Measurements from ENCODE around the gene TMEM163.
"Not testable (repeated sequence)": the region's sequence is repeated elsewhere in the genome, so short reads cannot be mapped to it uniquely, and the experiment has no call there.

The TMEM163 gene

DNA sequence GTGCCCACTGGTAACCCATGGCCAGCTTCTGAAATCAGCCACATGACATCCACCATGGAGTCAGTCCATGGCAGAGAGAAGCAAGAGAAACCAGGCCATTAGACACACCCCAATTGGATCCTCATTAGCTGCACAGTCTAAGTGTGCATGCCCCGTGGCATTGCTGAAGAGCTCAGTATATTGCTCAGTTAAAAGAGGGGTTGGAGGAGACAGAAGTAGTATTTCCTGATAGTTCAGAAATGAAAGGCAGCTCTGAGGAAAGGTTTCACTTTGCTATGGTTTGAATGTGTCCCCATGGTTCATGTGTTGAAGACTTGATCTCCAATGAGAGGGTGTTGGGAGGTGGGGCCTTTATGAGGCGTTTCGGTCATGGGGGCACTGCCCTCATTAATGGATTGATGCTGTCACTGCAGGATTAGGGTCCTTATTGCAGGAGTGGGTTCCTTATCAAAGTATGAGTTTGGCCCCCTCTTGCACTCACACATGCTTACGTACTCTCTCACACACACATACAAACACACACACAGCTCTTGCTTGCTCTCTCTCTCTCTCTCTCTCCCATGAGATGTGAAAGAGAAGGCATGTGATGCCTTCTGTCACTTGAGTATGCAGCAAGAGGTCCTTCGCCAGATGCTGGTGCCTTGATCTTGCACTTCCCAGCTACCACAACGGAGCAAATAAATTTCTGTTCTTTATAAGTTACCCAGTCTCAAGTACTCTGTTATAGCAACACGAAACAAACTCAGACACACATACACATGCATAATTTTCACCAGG is 58.0 kb downstream of the TMEM163 start:
- DNase-seq: no peak

DNA sequence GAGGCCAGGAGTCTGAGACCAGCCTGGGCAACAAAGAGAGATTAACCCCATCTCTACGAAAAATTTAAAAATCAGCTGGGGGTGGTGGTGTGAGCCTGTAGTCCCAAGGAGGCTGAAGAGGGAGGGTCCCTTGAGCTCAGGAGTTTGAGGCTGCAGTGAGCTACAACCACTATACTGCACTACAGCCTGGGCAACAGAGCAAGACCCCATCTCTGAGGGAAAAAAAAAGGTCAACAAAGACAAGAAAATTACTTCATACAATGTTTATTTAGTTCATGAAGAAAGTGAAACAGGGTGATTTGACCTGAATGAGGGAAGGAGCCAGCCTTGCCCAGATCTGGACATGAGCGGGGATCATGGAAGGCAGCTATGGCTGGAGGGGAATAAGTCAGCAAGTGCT is 59.1 kb downstream of the TMEM163 start:
- no peak for DNase-seq

DNA sequence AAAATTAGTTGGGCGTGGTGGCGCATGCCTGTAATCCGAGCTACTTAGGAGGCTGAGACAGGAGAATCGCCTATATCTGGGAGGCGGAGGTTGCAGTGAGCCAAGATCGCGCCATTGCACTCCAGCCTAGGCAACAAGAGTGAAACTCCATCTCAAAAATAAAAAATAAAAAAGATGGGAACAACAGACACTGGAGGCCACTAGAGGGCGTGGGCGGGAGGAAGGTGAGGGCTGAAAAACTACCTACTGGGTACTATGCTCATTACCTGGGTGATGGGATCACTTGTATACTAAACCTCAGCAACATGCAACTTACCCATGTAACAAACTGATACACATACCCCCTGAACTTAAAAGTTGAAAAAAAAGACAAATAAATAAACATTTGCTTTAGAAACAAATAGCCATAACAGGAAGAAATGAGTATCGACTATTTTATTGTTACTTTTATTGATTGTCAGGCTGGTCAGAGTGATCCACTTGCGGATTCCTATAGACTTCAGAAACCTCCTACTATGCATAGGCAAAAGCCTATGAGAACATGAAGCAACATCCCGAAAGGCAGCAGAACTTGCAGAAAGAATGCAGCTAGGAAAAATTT is 61.0 kb downstream of the TMEM163 start:
- no peak for DNase-seq

DNA sequence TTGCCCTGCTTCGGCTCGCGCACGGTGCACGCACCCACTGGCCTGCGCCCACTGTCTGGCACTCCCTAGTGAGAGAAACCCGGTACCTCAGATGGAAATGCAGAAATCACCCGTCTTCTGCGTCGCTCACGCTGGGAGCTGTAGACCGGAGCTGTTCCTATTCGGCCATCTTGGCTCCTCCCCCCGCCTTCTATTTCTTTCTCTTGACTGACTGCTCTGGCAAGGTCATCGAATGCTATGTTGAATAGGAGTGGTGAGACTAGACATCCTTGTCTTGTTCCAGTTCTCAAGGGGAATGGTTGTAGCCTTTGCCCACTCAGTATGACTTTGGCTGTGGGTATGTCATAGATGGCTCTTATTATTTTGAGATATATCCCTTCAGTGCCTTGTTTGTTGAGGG is 62.4 kb downstream of the TMEM163 start:
- not testable (repeated sequence) for DNase-seq

DNA sequence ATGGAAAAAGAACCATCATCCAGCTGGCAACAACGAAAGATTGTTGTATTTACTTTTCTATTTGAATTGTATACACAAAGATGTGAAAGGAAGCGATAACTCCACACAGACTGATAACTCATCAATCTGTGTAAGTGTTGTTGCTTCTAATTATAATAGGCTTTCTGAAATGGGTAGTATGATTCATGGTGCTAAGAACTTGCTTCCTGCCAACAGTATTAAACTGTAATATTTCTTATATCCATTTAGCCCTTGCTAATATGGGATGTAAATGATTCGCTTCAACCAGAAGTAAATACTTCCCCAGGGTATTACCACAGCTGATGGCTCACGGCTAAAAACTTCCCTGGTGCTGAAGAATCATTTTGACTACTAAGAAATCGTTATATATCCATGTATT is 70.2 kb downstream of the TMEM163 start:
- no peak for DNase-seq

DNA sequence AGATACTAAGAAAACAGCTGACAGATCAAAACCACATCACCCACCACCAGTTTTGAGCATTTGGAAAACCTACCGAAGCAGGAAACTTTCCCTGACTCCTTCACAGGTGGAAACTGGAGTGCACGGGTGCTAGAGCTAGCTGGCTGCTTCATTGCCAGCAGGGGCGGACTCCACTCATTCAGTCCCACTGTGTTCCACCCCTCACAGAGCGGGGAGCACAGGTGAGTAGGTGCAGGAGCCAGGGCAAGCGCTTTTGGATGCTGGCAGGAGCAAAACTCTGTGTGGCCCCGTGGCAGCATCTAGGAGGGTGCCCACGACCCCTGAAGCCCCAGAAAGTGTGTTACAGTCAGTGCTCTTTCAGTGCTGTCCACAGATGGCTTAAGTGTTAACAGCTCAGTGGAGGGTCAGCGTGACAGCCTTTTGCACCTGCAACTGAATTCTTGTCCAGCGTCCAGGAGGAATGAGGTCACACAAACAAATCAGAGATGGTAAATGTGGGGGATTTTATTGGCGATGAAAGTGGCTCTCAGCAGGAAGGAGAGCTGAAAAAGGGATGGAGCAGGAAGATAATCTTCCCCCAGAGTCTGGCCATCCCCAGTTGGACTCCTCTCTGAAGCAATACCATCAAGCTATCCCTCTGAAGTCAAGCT is 71.1 kb downstream of the TMEM163 start:
- no peak for DNase-seq

DNA sequence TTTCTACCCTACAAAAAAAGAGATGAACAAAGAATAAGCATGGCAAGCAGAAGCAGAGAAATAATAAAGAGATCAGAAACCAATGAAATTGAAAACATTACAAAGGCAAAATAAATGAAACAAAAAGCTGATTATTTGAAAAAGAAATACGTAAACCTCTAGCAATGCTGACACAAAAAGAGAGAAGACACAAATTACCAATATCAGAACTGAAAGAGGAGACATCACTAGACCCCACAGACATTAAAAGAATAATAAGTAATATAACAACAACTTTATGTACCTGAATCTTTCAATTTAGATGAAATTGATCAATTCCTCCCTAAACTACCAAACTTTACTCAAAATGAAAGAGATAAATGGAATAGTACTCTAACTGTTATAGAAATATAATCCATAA is 75.9 kb downstream of the TMEM163 start:
- no peak for DNase-seq

DNA sequence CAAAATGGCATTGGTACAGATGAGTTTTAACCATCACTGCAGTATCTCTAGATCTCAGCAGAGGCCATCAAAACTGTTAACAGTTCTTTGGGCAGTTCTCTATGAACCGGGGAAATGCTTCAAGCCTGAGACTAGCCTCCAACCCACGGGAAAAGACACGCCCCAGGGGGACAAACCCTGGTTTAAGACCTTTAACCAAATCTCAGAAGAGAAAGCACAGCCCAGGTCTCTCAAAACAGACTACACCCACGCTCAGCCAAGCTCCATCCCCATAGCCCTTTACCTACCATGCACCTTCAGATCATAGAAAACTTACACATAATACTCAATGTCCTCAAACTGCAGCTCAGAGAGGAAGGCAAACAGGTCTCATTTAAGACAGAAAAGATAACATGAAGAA is 78.3 kb downstream of the TMEM163 start:
- no peak for DNase-seq

DNA sequence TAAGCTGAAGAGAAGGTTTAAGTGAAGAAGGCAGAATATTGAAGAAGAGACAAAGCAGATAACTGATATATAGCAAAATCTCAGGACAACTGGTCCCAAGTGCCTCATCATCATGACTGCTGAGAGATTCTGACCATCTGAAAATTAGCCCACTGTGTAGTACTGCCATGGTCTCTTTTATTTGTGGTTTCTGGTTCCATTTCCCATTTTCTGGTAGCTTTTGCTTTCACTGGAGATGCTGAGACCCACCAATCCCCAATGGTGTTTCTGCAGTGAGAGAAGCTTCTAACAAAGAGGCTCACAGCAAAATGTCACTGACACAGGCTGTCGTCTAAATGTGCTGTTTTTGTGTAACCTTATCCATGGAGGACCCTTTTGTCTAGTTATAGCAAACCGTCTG is 79.5 kb downstream of the TMEM163 start:
- no peak for DNase-seq

DNA sequence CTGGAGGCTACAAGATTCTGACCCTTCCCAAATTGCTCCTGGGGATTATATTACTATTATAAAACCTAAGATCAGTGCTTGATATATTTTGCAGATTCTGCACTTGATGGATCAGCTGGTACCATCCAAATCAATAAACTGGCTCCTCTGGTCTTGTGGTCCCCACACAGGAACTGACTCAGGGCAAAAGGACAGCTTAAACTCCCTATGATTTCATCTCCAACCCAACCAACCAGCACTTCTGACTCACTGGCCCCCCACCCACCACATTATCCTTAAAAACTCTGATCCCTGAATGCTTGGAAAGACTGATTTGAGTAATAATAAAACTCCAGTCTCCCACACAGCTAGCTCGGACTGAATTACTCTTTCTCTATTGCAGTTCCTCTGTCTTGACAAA is 82.1 kb downstream of the TMEM163 start:
- no peak for DNase-seq

DNA sequence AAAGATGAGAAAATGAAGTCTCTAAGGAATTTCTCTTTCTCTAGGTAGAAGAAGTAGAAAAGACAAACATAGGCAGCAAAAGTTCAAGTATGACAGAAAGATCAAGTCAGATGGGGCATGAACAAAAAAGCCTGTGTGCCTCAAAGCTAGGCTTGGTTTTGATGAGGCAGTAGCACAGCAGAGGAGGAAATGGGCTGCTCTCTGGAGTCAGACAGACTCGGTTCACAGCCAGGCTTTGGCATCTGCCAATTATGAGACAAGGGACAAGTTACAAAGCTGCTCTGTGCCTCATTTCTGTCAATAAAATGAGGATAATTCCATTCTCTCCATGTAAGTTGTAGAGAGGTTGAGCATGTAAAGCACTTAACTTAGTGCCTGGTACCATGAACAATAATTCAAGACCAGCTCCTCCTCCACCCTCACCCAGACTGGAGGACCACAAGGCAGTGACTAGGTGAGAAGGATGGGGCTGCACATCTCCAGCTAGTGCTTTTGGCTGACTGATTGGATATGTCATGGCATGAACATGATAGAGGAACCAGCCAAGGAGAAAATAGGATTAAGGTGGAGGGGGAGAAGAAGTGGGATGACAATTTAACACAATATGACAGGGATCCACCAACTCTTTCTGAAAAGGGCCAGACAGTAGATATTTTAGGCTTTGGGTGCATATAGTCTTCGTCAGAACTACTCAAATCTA is 84.6 kb downstream of the TMEM163 start:
- no peak for DNase-seq

DNA sequence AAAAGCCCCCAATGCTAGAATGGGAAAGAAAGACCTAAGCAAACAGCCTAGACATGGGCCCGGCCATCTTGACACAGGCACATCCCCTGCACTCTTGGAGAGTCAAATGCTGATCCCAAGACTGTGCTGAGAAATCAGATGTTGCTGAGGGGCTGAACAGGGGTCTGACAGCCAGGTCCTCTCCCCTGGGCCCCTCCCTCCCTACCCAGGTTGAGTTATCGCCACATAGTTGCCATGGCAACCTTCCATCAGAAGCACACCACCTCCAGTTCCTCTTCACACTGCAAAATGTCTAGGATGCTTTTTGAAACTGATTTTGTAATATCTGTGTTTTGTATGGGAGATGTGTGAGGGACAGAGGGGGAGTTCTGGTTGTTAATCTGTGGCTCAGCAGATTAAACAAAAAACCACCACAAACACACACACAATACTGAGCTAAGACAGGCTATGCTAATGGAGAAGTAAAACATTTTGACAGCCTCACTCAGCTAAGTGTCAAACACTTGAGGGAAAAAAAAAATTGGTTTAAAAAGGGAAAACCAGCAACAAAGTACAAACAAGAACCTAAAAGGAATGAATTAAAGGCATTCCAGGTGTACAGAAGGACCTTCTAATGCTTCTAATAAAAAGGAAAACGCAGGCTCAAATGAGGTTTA is 88.2 kb downstream of the TMEM163 start:
- DNase-seq: no peak

DNA sequence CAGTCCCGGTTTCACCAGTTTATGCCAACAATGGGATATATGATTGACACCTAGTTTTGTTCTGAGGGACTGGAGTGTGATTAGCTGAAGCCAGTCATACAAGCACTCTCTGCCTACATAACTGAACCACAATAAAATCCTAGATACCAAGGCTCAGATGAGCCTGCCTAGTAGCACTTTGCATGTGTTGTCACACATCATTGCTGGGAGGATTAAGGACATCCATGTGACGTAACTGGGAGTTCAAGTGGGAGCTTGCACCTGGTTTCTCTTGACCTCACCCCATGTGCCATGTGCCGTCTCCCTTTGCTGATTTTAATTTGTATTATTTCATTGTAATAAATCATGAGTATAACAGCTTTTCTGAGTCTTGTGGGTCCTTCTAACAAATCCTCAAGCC is 90.3 kb downstream of the TMEM163 start:
- no peak for DNase-seq

DNA sequence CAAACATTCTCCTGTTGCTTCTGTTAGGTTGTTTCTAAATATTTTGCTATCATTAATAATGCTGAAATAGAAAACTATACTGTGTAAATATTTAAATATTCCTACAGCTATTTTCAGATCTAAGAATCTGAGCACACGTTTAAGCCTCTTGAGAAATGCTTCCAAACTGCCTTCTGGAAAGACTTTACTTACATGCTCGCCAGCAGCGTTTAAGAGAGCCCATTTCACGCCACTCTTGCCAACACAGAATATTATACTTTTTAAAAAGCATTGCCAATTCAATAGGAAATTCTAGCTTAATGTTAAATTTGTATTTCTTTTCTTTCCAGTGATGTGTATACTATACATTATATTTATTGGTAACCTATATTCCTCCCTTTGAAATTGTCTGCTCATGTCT is 92.0 kb downstream of the TMEM163 start:
- no peak for DNase-seq

DNA sequence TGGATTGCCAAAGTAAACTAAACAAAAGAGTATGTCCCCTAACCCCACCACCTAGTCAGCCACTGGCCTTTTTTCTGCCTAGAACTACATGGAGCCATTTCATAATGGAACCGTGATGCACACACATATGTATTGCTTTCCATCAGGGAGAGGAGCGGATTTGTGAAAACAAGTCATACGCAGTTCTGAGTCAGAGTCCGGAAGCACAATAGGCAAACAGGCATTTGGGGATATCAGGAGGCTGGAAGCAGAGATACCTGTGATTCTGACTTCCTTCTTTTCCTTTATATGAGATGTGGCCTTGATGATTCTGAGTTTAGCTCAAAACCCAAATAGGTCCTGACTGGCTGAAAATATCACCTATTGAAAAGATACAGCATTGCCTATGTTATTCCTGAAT is 93.5 kb downstream of the TMEM163 start:
- DNase-seq: no peak

DNA sequence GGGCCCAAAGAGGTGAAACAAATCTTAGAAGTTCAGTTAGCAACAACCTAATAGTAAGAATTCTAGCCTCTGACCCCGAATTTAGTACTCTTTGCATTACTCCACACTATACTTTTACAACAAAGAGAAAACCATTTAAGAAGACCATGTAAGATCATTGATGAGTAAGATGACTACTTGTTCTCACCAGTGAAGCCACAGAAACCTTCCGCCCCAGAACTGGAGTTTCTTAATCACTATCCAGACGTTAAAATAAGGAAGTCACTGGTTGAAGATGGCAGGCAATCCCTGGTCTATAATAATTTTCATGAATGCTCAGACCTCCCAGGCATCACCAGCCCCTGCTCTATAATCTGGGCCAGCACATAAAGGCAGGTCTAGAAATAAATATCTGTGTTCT is 95.0 kb downstream of the TMEM163 start:
- no peak for DNase-seq

DNA sequence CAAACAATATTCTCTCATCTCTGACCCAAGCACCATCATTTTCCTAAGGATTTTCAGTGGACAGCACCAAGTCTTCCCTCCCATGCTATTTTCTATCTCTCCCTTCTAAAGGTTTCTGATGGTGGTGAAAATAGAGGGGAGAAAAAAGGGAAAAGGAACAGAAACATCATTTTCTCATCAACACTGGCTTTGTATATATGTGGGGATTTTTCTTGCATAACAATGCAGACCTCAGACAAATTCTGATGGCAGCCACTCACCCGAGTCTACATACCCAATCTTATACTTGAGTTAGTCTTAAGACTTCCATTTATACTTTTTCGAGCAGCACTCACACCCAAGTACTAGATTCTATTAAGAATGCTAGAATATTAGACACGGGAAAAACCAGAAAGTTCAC is 95.8 kb downstream of the TMEM163 start:
- no peak for DNase-seq

DNA sequence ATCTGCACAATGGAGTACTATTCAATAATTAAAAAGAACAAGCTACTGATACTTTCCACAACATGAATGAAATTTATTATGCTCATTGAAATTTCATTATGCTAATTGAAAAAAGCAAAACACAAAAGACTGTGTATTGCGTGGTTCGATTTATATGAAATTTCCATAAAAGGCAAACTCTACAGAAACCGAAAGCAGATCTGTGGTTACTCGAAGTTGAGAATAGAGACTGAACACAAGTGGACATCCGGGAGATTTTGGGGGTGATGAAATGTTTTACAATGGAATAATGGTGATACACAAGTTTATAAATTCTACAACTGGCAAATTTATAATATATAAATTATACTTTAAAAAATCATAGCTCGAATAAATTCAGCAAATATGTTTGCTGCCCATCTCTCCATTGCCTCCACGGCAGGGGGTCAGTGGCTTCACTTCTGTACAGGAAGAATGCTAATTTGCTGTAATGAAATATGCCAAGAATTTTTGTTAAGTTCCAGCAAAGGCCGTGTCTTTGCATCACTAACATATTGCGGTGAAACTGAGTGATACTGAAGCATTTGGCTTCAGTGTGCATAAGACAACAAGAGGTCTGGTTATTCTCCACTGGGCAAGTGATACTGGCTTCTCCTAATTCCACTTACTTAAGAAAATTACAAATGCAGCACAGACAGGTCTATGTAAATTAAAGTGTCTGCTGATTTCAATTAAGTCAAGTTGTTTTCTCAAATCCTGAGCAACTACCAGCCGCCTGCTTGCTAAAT is 96.7 kb downstream of the TMEM163 start:
- no peak for DNase-seq

DNA sequence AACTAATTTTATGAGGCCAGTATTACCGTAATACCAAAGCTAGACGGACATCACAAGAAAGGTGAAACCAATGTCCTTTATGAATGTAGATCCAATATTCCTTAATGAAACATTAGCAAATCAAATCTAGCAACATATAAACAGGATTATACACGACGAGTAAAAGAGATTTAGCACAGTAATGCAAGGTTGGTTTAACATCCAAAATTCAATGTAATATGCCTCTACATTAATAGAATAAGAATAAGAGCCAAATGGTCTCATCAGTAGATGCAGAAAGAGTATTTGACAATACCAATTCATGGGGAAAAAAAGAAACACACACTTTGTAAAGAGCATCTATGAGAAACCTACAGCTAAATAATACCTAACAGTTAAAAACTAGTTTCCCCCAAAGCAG is 99.5 kb downstream of the TMEM163 start:
- DNase-seq: no peak

DNA sequence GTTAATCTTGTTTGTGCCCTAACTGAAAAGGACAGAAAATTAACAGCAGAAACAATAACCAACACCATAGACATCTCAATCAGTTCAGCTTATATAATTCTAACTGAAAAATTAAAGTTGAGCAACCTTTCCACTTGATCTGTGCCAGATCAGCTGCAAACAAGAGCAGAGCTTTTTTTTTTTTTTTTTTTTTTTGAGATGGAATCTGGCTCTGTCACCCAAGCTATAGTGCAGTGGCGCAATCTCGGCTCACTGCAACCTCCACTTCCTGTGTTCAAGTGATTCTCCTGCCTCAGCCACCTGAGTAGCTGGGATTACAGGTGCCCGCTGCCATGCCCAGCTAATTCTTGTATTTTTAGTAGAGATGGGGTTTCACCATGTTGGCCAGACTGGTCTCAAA is 103.3 kb downstream of the TMEM163 start:
- DNase-seq: not testable (repeated sequence)

DNA sequence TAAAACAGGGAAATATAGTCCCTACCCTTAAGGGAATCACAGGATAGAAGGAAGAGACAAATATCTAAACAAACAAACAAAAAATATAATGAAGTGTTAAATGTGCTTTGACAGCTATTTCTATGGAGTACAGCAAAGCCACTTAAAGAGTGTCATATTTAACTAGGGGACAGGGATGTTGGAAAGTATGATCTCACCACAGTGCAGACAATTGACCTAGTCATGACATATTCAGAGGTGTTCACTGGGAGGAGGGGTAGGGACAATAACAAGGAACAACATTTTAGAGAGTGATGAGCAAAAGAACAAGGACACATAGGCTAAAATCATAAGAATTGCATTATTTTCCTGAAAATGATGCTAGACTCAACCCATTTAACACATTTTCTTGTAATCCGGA is 107.5 kb downstream of the TMEM163 start:
- no peak for DNase-seq

DNA sequence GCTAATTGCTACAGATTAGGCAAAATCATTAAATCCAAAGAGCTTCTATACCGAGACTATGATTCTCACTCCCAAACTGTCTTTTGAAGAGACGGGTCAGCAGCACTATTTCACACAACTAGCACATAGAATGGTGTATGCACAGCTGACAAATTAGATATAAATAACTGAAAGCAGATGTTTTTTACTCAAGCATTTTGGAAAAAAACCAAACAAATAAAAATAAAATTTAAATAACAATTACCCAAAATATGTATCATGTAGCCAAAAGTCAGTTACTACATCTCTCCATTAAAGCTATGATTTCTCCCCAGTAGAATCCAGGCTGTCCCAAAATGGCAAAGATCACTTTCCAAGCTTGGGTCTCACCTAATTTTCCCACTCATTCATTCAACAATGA is 107.9 kb downstream of the TMEM163 start:
- no peak for DNase-seq
